Suppressor macrophage treated with lipopolysaccharide for 1 hour (primary cell): ENCODE results near the gene FRMD3.
"Not testable (repeated sequence)": the region's sequence is repeated elsewhere in the genome, so short reads cannot be mapped to it uniquely, and the experiment has no call there.

Experiments
- DNase-seq, 3 donors: peaks; one replicate each; pipeline ENCODE4 v3.0.0-alpha.2; 2020 to 2022

The FRMD3 gene

DNA sequence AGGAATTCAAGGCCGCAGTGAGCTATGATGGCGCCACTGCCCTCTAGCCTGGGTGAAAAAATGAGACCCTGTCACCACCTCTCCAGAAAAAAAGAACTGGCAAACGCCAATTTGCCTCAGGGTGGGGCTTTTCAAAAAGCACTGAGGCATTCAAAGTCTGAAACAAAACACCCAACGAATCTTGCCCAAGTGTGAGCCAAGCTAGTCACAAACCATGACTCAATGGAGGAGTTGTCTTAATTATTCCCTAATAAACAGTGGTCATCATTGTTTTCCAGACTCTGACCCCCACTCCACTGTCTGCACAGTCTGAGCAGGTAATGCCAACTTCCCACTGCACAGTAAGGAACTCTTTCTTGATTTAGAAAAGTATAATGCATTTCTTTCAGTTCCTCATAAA lies 16.8 kb downstream of the FRMD3 start:
- no peak for DNase-seq

DNA sequence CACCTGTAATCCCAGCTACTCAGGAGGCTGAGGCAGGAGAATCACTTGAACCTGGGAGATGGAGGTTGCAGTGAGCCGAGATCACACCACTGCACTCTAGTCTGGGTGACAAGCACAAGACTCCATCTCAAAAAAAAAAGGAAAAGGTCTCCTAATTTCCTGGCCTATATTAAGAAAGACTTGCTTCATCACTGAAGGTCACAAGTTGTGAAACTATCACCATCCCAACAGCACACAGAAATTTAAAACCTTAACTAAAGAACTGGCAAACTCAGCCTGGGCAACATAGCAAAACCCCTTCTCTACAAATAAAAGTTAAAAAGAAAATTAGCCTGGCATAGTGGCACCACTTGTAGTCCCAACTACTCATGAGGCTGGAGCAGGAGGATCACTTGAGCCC lies 17.2 kb downstream of the FRMD3 start:
- DNase-seq, result peak in 1 of 3 donors; percentile 26

DNA sequence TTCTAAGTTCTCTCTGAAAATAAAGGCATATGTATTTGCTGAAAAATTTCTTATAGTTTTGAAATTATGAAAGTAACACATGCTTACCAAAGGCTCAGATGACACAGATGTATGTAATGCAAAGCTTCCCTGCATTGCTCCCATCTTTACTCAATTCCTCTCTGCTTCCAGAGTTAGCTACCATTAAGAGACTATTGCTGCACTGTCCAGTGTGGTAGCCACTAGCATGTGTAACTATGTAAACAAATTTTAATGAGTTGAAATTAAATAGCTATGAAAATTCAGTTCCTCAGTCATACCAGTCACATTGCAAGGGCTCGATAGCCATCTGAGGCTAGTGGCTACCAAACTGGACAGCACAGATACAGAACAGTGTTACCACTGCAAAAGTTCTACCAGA lies 17.9 kb downstream of the FRMD3 start:
- DNase-seq, result no peak

DNA sequence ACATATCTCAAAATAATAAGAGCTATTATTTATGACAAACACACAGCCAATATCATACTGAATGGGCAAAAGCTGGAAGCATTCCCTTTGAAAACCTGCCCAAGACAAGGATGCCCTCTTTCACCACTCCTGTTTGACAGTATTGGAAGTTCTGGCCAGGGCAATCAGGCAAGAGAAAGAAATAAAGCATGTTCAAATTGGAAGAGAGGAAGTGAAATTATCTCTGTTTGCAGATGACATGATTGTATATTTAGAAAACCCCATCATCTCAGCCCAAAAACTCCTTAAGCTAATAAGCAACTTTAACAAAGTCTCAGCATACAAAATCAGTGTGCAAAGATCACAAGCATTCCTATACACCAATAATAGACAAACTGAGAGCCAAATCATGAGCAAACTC lies 20.2 kb downstream of the FRMD3 start:
- not testable (repeated sequence) for DNase-seq

DNA sequence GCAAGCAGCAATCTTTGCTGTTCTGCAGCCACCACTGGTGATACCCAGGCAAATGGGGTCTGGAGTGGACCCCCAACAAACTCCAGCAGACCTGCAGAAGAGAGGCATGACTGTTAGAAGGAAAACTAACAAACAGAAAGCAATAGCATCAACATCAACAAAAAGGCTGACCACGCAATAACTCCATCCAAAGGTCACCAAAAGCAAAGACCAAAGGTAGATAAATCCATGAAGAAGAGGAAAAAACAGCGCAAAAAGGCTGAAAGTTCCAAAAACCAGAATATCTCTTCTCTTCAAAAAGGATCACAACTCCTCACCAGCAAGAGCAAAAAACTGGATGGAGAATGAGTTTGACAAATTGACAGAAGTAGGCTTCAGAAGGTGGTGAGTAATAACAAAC lies 23.4 kb downstream of the FRMD3 start:
- no peak for DNase-seq

DNA sequence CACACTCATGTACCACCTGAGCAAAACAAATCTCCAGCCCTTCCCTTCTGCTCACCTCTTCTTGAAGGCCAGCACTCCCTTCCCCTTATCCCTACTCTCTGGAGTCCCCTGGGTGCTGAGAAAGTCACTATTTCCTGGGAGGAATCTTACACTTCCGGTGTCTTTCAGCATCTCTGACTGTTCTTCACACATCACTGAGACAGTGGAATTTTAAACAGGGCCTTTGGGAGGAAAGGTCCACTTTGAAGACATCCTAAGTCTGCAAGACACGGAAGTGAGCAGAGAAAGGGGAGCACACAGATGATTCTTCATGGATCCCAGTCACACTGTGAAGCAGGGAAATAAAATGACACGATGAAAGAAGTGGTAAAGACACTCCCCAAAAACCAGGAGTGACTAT lies 25.6 kb downstream of the FRMD3 start:
- DNase-seq, result no peak

DNA sequence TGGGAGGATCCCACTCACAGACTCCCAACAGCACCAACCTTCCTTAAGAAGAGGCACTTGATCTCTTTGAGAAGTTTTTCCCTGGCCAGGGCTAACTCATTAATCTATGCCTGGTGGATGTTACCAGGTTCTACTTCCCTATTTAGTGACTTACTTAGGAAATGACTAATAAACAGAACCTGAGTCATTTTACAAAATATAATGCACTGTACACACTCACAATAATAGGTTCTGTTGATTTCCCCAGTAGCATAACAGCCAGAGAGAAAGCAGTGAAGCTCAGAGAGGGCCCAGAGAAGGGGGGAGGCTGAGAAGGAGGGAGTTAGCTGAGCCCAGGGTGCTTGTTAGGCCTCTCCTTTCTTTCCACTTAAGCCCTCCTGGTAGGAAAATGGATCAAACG lies 27.1 kb downstream of the FRMD3 start:
- DNase-seq, result peak; percentile 57 to 83 (median 80)

DNA sequence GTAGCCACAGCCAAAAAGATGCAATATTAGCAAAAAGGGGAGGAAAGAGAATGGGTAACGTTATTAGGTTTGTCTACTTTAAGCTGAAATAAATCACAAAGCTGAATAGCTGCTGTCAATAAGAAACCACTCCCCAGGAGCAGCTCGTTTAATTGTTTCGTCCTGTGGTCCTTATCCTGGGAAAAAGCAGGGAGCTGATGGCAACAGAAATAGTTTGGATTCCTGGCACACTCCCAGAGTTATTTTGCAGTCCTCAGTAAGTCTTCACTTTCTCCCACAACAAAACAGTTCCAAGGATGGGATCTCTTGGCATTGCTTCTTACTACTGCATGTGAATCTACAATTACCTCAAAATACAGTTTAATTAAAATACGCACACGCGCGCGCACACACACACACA lies 28.8 kb downstream of the FRMD3 start:
- no peak for DNase-seq

DNA sequence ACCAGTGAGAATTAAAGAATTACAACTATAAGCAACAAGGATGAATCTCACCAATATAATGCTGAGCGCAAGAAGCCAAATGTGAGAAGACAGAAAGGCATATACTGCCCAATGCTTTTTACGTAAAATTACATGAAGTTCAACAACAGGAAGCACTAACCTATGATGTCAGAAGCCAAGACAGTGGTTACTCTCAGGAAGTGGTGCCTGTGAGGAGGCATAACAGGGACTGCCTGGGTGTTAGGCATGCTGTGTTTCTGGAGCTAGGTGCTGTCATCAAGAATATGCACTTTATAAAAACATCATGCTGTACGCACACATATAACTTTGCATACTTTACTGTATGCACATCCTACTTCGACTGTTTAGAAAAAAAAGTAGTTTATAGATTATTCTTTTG lies 30.1 kb downstream of the FRMD3 start:
- peak in 2 of 3 donors; percentile 25 to 33 for DNase-seq

DNA sequence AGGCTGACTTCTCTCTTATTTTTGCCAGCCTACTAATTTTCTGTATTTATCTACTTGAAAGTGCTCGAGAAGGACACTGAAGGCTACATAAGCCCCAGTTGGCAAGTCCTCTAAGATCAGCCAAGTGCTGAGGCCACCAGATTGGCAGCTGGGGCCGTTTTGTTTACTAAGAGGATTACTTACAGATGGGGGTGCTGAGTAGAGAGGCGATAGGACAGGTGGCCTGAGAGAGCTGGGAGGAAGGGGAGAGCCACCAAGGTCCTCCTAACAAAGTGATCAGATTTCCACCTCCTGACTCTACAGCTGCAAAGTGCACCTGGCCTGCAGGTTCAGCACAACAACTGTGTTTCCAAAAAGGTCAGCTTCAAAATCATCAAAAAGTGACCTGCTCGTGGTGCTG lies 32.9 kb downstream of the FRMD3 start:
- no peak for DNase-seq

DNA sequence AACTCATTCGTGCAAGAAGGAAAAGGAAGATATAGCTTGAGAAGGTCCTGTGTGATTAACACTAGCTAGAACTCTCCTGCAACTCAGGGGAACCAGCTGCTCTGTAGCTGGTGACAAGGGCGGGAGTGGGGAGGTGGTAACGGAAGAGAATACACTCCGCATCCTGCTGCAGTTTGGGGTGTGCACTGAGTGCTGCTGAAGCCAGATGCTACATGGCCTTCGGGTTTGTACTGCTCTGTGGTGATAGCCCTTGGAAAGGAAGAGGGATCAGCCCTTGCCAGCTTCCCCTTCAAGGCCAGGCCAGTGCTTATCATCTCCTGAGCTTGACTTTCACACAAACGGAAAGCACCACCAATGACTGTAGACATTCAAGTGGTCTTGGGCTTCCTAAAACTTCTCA lies 34.3 kb downstream of the FRMD3 start:
- no peak for DNase-seq

DNA sequence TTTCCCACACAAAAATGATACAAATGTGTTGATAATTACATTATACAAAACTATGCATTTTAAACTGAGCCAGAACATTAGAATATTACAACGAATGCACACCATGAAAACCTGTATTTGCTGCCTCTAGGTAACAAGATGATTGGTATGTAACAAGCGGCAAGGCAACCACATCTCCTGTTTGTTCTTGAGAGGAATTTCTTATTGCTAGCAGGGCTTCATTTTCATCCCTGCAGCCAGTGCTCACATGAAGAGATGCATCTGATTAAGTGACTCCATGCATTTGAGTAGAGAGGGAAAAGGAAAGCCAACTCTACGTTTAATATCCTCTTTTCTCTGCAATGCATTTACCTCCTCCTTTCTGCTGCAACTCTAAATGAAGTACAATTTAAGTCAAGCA lies 36.6 kb downstream of the FRMD3 start:
- DNase-seq, result no peak

DNA sequence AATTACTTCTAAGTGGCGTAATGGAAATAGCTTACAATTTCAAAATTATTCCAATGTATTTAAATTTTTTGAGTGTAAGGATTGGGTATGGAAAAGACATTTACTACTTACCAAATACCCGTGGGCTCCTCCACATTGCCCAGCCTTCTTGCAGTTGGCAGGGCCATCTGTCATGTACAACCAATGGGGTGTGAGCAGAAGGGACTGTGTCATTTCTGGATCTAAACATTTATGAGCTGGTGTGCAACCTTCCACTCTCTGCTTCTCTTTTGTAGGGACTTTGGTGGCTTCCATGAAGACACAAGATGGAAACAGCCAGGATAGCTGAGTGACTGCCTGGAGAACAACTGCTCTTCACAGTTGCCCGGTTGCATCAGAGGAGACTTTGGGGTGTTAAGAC lies 40.8 kb downstream of the FRMD3 start:
- no peak for DNase-seq

DNA sequence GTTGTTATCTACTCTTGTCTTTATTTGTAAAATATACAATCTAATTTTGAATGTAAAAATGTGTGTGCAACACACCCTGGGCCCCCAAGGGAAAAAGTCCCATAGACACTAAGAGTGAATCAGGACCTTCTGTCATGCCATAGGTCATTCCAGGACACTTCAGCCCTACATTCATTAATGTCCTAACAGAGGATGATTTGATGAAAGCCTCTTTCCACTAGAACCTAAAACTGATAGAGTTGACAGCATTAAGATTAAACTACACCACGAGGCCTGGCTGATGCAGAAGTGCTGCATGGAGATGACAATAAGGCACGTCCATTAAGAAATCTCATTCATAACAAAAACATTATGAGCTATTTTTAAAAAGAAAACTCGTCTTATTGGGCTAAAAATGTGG lies 46.2 kb downstream of the FRMD3 start:
- no peak for DNase-seq

DNA sequence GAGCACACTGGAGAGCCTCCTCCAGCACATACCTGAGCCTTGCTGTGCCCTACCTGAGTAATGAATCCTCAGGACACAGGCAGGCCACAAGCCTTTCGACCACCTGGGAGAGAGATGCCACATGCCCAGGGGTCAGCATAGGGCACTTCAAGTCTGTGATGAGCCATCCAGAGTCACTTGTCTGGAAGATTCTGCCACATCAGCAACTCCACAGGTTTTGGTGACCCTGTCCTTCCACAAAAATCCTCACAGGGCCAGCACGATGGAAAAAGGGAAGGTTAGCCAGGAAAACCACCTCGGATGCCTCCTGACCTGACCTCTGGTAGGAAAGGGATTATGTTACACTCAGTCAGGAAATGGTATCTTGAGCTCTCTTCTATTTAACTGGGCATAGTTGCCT lies 46.8 kb downstream of the FRMD3 start:
- no peak for DNase-seq

DNA sequence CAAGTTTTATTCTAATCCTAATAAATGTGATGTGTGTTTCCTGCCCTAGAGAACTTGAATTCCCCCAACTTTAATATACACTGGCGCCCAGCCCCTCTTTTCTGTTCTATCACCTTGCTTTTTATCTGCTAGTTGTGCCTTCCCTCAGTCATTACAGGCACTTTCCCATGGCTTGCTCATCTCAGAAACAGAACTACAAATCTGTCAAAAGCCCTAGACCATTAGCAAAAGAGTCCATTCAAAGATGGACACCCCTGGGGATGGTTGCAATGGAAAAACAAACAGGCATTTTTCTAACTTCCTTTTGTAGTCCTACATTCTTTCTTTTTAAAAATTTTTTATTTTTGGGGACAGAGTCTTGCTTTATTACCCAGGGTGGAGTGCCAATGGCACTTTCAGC lies 48.2 kb downstream of the FRMD3 start:
- DNase-seq, result no peak

DNA sequence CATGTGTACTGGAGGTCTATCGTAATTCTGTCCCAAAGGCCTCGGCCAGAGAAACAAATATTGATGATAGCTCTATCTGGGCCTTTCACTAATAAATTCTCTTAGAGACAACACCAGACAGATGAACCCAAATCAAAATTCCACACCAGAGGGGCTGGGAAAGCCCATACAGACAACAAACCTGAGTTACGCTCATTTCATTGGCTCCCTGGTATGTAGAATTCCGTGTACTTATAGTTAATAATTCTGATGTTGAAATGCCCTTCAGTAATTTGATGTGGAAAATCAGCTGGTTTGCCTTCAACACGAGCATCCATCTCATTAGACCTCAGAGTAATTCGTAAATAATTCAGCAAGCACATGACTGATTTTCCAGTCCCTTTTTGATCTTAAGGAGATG lies 53.2 kb downstream of the FRMD3 start:
- DNase-seq, result no peak

DNA sequence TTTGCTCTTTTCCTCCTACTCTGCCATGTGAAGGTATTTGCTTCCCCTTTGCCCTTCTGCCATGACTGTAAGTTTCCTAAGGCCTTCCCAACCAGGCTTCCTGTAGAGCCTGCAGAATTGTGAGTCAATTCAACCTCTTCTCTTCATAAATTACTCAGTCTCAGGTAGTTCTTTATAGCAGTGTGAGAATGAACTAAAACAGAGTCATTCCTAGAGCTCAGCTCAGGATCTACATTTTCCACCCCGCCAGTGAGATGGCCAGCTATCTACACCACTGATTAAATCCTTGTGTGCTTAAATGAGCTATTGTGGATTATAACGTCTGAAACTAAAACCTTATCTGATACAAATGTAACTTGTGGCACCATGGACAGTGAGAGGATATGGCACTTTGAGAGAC lies 55.0 kb downstream of the FRMD3 start:
- peak in 1 of 3 donors; percentile 15 for DNase-seq

DNA sequence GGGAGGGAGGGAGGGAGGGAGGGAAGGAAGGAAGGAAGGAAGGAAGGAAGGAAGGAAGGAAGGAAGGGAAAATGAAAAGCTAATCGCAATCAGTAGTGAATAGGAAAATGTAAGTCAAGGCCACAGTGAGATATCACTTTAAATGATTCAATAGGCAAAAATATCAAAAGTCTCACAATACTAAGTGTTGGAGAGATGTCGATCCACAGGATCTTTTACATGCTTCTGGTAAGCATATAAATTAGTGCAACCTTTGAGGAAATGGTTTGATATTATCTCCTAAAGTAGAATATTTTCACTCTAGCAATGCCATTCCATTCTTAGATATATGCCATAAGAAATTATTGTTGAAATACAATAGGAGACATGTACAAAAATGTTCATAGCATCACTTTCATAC lies 58.4 kb downstream of the FRMD3 start:
- DNase-seq, result no peak

DNA sequence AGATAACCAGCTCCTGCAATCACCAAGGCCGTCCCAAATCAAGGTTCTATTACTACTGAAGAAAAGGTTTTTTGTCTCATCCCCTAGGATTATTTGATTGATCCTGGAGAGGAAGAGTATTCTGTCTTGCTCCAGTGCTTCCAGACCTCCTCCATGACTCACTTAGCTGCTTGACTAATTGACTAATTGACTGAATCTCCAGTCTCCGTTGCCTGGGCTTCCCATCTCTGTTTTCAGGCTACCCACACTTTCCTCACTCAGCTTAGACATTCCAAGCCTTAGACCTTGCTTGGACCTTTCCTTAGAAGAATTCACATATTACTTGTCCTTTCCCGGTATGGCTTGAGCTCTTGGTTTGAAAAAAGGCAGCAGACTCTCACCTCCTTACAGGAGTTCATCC lies 60.6 kb downstream of the FRMD3 start:
- no peak for DNase-seq

DNA sequence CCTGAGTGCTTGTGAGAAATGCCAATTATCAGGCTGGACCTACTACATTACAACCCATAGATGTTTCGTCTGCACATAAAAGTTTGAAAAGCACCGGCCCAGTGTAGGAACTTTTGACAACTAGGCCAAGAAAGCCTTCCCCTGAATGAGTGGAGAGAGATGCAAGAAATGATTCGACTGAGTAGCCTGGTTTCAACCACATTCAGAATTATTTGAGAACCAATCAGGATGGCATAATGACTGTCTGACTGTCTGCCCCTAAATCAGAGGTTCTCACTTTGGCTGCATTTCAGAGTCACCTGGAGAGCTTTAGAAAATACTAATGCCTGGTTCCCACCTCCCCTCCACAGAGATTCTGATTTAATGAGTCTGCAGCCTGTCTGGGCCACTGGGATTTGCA lies 61.1 kb downstream of the FRMD3 start:
- no peak for DNase-seq

DNA sequence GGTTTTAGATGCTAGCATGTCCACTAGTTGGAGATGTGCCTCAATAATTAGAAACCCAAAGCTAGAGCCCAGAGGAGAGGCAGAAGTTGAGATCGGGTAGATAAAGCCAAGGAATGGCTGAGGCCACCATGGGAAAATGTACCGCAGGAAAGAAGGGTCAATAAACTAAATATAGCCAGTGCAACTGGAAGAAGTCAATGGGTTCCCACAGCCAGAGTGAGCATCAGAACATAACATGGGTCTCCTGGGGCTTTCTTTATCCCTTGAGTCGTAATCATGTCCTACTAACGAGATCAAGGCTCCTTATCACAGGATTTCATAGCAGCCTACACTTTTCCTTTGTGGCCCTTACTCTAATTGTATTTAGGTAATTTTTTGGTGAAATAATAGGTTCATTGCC lies 61.7 kb downstream of the FRMD3 start:
- no peak for DNase-seq

DNA sequence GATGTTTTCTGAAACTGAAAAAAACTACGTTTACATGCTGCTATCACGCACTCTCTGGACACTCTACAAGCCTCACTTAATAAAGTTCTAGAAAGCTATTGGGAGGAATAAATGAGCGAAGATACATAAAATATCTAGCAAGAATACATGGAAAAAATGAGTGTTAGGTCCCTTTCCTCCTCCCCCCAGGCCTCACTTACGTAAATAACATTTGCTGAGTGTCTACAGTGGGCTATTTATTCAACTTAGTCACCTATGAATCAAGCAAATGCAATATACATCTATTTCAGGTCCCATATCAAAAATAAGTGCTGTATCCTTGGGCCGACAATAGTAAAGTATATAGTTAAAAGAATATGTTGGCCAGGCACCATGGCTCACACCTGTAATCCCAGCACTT lies 62.5 kb downstream of the FRMD3 start:
- DNase-seq, result no peak

DNA sequence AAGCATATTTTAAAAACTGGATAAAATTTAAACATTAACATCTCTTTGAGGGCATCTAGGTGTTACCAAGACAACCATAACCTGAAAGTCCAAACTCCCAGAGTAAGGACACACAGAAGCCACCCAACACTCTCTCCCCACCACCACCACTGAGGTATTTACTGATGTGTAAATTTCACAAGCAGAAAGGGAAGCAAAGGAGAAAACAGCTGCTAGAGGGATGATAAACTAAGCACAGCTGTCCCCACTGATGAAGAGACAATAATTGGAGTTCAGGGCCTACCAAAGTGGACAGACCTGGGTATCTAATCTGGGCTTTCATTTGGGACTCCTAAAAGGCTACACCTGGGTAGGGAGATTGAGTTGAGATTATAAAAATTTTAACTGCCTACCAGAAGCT lies 63.6 kb downstream of the FRMD3 start:
- no peak for DNase-seq

DNA sequence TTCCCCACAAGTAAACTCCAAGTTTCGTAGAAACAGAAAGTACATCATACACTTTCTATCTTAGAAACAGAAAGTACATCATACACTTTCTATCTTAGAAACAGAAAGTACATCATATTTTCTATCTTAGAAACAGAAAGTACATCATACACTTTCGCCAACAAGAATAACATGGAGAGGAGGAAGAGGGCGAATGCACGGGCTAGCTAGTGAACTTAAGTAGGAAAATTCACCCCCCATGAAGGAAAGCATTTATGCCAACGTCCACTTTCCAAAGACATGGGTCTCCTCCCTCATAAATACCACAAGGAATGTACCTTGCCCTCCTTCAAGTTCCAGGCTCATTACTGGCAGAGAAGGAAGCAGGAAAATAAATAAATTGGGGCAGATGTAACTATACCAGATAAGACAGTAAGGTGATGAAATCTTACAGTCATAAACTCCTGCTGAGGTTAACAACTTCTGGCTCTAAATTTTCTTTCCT lies 64.7 kb downstream of the FRMD3 start:
- peak; percentile 27 to 67 (median 51) for DNase-seq

DNA sequence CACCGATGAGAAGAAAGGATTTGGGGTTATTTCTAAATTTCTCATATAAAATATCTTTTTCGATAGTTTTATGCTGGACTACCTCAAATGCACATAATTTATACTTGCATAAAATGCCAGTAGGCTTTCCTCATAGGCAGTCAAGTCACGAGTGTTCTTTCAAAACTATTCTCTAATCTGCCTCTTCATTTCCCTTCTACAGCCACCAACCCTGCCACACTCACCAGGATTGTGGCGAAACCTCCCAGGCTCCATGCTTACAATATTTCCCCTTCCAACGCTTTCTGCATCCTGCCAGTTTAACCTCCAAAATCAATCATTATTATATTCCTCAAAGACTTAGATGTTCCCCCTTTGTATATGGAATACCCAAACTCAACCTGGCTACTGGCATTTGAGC lies 65.4 kb downstream of the FRMD3 start:
- DNase-seq, result peak; percentile 71 to 80 (median 75)
